22Rv1 (cell line): Measurements from ENCODE around the gene ENOPH1.
A peak's percentile ranks its signal among the peaks of the same experiment; 100 is the strongest.

Source experiments
- H3K27ac ChIP-seq: fragments of 450-650 bp; 2 replicates; pipeline ENCODE4 v1.5.1; 2017
- ZFX ChIP-seq: fragments of 450-650 bp; IDR thresholded peaks from 2 replicates; pipeline ENCODE4 v1.6.1; 2017; ENCODE audit warnings: antibody characterized with exemption, borderline replicate concordance
- TF ChIP-seq, protein P1 (sequence below): fragments of 450-650 bp; IDR thresholded peaks from 2 replicates; pipeline ENCODE4 v1.5.1; 2017; ENCODE audit warnings: mild to moderate bottlenecking

ENOPH1 gene

GRCh38 chr4:82496349-82496748 lies 66.0 kb downstream of the ENOPH1 start:
- H3K27ac ChIP-seq, result no peak overlapping the region
- TF ChIP-seq ZFX, result no peak
- TF ChIP-seq, protein P1, sequence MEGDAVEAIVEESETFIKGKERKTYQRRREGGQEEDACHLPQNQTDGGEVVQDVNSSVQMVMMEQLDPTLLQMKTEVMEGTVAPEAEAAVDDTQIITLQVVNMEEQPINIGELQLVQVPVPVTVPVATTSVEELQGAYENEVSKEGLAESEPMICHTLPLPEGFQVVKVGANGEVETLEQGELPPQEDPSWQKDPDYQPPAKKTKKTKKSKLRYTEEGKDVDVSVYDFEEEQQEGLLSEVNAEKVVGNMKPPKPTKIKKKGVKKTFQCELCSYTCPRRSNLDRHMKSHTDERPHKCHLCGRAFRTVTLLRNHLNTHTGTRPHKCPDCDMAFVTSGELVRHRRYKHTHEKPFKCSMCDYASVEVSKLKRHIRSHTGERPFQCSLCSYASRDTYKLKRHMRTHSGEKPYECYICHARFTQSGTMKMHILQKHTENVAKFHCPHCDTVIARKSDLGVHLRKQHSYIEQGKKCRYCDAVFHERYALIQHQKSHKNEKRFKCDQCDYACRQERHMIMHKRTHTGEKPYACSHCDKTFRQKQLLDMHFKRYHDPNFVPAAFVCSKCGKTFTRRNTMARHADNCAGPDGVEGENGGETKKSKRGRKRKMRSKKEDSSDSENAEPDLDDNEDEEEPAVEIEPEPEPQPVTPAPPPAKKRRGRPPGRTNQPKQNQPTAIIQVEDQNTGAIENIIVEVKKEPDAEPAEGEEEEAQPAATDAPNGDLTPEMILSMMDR, result no peak

DNA sequence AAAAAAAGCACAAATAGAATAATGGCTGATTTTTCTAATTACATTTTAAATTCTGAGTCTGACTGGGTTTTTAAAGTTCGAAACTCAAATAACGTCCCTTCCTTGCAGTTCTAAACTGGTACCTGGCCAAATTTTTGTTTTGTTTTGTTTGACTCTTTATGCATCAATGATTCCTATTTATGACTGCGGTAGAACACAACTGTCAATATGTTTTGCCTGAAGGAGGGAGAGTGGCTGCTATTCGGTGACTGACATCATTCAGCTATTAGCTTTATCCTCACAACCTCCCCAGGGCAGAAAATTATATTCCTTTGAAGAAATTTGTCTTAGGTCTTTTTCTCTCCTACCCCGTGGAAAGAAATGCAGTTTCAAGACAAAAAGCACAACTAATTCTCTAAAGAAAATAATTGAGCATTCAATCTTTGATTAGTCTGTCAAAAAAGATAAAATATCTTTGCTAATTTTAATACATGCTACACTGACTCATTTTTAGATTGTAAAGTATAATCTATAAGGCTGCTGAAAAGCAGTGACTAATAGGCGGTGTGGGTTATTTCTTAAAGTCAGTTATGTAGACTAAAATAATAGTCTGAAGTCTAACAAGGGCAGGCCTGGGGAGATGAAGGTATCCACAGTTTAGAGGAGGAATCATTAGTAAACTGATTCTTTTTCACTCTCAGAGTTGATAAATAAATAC lies 69.5 kb downstream of the ENOPH1 start:
- TF ChIP-seq ZFX, result no peak
- TF ChIP-seq, protein P1, result no peak
- peak overlapping the region; percentile 12; the same call in 1 of the 2 replicates for H3K27ac ChIP-seq

DNA sequence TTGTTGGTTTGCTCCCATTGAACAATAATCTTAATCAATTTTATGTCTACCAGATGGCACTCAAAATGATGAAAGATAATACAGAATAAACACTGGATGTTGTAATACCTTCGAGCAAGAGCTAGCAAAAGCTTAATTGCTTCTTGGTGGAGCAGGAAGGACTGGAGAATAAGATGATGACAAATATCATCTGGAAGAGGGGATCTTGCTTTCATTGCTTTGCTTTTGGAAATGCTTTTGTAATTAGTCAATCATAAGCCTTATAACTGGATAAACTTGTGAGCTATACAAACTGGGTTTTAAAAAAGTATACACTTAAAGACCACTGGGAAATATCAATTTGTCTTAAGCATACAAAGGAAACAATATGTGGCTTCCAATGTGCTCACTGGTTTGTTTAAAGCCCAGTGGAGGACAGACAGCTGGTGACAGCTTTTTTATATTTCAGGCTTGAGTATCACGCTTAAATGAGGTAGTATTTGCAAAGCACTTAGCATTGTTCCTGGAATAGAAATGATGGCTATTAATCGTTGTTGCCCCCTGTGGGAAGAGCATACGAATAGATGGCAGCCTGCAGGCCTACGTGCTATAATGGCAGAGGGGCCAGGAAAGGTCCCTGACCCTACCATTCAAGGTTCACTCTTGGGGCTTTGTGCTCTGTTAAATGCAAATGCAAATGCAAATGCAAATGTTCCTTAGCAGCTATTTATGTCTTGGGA lies 70.2 kb downstream of the ENOPH1 start:
- peak overlapping the region; percentile 12; the same call in 1 of the 2 replicates for H3K27ac ChIP-seq
- TF ChIP-seq, protein P1, result no peak
- no peak for TF ChIP-seq ZFX

DNA sequence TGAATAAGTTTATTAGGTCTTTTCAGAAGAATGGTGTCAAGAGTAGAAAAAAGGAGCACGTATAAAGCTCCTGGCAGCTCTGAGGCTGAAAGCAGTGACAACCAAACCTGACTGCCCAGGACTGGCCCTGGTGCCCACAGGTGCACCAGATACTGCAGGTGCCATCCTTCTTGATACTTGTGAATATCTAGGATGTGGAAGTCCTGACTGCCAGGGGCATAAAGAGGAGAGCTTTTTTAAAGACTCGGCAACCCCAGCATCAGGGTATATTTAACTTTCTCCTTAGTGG lies 70.7 kb downstream of the ENOPH1 start:
- TF ChIP-seq, protein P1, result no peak
- TF ChIP-seq ZFX, result no peak
- H3K27ac ChIP-seq, result no peak overlapping the region

- H3K27ac ChIP-seq, result no peak overlapping the region
- TF ChIP-seq, protein P1, result no peak
- TF ChIP-seq ZFX, result no peak
Measured at GRCh38 chr4:82508011-82508410, 77.6 kb downstream of the ENOPH1 start.

GRCh38 chr4:82508806-82509428 lies 78.5 kb downstream of the ENOPH1 start:
- no peak overlapping the region for H3K27ac ChIP-seq
- TF ChIP-seq ZFX, result no peak
- TF ChIP-seq, protein P1, result no peak

GRCh38 chr4:82510216-82510615 lies 79.8 kb downstream of the ENOPH1 start:
- no peak overlapping the region for H3K27ac ChIP-seq
- TF ChIP-seq ZFX, result no peak
- TF ChIP-seq, protein P1, result no peak
